GM12878 (cell line): Measurements from ENCODE around the gene OR2C3. TPM values are rescaled to one million over a fixed set of nuclear protein-coding genes. Genes with fewer than 3 reads are reported as not detected.

Experiments
- CEBPZ ChIP-seq: fragments of 150-350 bp; IDR thresholded peaks from 2 replicates; pipeline ENCODE4 v1.6.1; 2016; ENCODE audit warnings: low read depth, low read length
- FOS ChIP-seq: IDR thresholded peaks from 3 replicates; pipeline ENCODE4 v1.6.1; 2011; ENCODE audit warnings: borderline replicate concordance; ENCODE audit not compliant: insufficient read length; ENCODE audit errors: extremely low read depth
- KAT2A ChIP-seq: conservative IDR thresholded peaks from 2 replicates; pipeline ENCODE4 v1.6.1; 2011; ENCODE audit warnings: low read depth, low read length; ENCODE audit not compliant: control insufficient read depth
- MEF2B ChIP-seq: fragments of 450-650 bp; IDR thresholded peaks from 2 replicates; pipeline ENCODE4 v1.6.1; 2018; ENCODE audit warnings: mild to moderate bottlenecking, moderate library complexity; ENCODE audit not compliant: partially characterized antibody, poor library complexity, severe bottlenecking
- MYC ChIP-seq: IDR thresholded peaks from 2 replicates; pipeline ENCODE4 v1.6.1; 2011; ENCODE audit warnings: mild to moderate bottlenecking, low read length, moderate library complexity, inconsistent platforms; ENCODE audit not compliant: insufficient read depth, insufficient replicate concordance, insufficient read length, severe bottlenecking
- RBBP5 ChIP-seq: fragments of 200-600 bp; sonication (generic); conservative IDR thresholded peaks from 2 replicates; pipeline ENCODE4 v1.6.1; 2016
- SMC3 ChIP-seq: IDR thresholded peaks from 2 replicates; pipeline ENCODE4 v1.6.1; 2011; ENCODE audit warnings: low read length, improper control_type of control experiment, borderline replicate concordance
- USF1 ChIP-seq: IDR thresholded peaks from 2 replicates; pipeline ENCODE4 v1.6.1; 2011; ENCODE audit warnings: borderline replicate concordance, low read depth, mild to moderate bottlenecking, moderate library complexity, mixed read lengths, low read length; ENCODE audit not compliant: insufficient read depth; ENCODE audit errors: extremely low read length
- ZBTB11 ChIP-seq: fragments of 450-650 bp; formaldehyde crosslinking; IDR thresholded peaks from 2 replicates; pipeline ENCODE4 v1.5.0; 2022; ENCODE audit warnings: mild to moderate bottlenecking, missing genetic modification characterization
- polyA plus RNA-seq, 11 experiments: library from polyadenylated mRNA; depleted of rRNA in 4 of 11; unstranded in 6 of 11; stranded (reverse) in 5 of 11; fragments of >200 nt; fragmentation: Nextera tagmentation in 4 of 11; fragmentation: Illumina TruSeq in 1 of 11; extraction: Ambion mirVana in 4 of 11; extraction: Trizol in 1 of 11; gene quantifications; 1 replicate in 1 of 11; 2 replicates in 10 of 11; pipeline versions ENCODE4 v1.2.1 to v1.2.3, GENCODE V29; 2011 to 2016; ENCODE audit warnings: inconsistent platforms in 2 of 11, missing spikeins in 2 of 11, low read depth in 1 of 11
- total RNA-seq, 4 experiments: library from RNA; depleted of rRNA in 3 of 4; stranded (reverse); fragments of >200 nt in 3 of 4; fragmentation: Illumina TruSeq in 1 of 4; extraction: Trizol in 1 of 4; gene quantifications; 2 replicates each; pipeline versions ENCODE4 v1.2.1 to v1.2.3, GENCODE V29; 2013 to 2021
- TF ChIP-seq, protein P1 (sequence below): fragments of 450-650 bp; IDR thresholded peaks from 2 replicates; pipeline ENCODE4 v1.6.1; 2017; ENCODE audit warnings: mild to moderate bottlenecking, moderate library complexity

Gene OR2C3
- total and polyA plus RNA-seq, 10 of the 15 experiments (the other 5 are each of a cell fraction or from before 2014, with no cell fraction given) = not detected

DNA sequence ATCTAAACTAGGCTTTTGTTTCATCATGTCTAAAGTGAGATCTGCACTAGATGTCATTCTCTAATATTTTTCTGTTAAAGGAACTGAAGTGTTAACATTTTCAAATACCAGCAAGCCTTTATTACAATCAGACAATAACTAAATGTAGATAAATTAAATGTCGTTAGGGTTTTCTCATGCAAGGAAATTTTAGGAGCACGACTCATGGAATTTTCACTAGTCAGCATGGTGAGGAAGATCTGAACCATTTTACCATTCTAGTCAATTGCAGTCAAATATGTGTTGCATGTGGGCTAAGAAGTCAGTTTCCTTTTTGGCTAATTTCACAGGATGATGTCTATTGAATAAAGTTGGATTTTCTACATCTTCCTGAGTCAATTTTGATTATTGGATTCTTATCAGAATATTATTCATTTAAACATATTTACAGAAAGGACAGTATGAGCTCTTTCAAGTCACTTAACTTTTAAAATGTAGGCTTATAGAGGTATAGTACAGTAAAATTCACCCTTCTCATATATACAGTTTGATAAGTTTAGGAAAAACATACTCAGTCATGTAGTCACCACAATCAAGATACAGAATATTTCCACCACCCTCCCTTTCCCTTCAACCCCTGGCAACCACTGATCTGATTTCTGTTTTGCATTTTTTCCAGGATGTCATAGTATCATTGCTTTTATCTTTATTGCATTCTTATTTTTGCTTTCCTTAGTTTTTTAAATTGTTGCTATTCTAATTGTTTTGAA lies 21.9 kb upstream of the OR2C3 start (continued):
- TF ChIP-seq USF1 (no peak), SMC3 (no peak), CEBPZ (no peak), KAT2A (no peak), MEF2B (no peak), ZBTB11 (CRISPR knock-in tag) (no peak), FOS (no peak), MYC (no peak), RBBP5 (no peak)
- TF ChIP-seq, protein P1, sequence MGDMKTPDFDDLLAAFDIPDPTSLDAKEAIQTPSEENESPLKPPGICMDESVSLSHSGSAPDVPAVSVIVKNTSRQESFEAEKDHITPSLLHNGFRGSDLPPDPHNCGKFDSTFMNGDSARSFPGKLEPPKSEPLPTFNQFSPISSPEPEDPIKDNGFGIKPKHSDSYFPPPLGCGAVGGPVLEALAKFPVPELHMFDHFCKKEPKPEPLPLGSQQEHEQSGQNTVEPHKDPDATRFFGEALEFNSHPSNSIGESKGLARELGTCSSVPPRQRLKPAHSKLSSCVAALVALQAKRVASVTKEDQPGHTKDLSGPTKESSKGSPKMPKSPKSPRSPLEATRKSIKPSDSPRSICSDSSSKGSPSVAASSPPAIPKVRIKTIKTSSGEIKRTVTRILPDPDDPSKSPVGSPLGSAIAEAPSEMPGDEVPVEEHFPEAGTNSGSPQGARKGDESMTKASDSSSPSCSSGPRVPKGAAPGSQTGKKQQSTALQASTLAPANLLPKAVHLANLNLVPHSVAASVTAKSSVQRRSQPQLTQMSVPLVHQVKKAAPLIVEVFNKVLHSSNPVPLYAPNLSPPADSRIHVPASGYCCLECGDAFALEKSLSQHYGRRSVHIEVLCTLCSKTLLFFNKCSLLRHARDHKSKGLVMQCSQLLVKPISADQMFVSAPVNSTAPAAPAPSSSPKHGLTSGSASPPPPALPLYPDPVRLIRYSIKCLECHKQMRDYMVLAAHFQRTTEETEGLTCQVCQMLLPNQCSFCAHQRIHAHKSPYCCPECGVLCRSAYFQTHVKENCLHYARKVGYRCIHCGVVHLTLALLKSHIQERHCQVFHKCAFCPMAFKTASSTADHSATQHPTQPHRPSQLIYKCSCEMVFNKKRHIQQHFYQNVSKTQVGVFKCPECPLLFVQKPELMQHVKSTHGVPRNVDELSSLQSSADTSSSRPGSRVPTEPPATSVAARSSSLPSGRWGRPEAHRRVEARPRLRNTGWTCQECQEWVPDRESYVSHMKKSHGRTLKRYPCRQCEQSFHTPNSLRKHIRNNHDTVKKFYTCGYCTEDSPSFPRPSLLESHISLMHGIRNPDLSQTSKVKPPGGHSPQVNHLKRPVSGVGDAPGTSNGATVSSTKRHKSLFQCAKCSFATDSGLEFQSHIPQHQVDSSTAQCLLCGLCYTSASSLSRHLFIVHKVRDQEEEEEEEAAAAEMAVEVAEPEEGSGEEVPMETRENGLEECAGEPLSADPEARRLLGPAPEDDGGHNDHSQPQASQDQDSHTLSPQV = no peak
